GM23338 (cell line): Measurements from ENCODE around the gene VTA1. TPM values are rescaled to one million over a fixed set of nuclear protein-coding genes. Genes with fewer than 3 reads are reported as not detected.
"Not testable (repeated sequence)": the region's sequence is repeated elsewhere in the genome, so short reads cannot be mapped to it uniquely, and the experiment has no call there.

Source experiments
- ATAC-seq: fragments of 200-7000 bp; cut with Tn5 transposase; 3 replicates; pipeline ENCODE4 v1.9.1; 2020
- DNase-seq: peaks from one replicate; pipeline ENCODE4 v3.0.0-alpha.2; 2015; ENCODE audit warnings: low spot score
- H2AFZ ChIP-seq: fragments of 200-600 bp; sonication (generic); 2 replicates; pipeline ENCODE4 v1.8.0; 2016; ENCODE audit warnings: antibody characterized with exemption, mild to moderate bottlenecking, moderate library complexity
- H3F3A ChIP-seq: fragments of 200-600 bp; sonication (generic); replicated peaks from 2 replicates; pipeline ENCODE4 v1.8.0; 2017; ENCODE audit warnings: antibody characterized with exemption, mixed run types, low read depth
- H3K27ac ChIP-seq: fragments of 200-600 bp; sonication (generic); 2 replicates; pipeline ENCODE4 v1.6.1; 2016; ENCODE audit warnings: low read depth
- H3K27me3 ChIP-seq: fragments of 200-600 bp; sonication (generic); 2 replicates; pipeline ENCODE4 v1.8.0; 2016; ENCODE audit warnings: mild to moderate bottlenecking, mixed run types, moderate library complexity; ENCODE audit not compliant: insufficient read depth
- H3K36me3 ChIP-seq: fragments of 200-600 bp; sonication (generic); 2 replicates; pipeline ENCODE4 v1.8.0; 2016; ENCODE audit warnings: mild to moderate bottlenecking; ENCODE audit not compliant: insufficient read depth
- H3K4me1 ChIP-seq: fragments of 200-600 bp; sonication (generic); 2 replicates; pipeline ENCODE4 v1.8.0; 2016; ENCODE audit warnings: mild to moderate bottlenecking, moderate library complexity; ENCODE audit not compliant: insufficient read depth
- H3K4me2 ChIP-seq: fragments of 200-600 bp; sonication (generic); 2 replicates; pipeline ENCODE4 v1.7.1; 2017; ENCODE audit warnings: mixed run types
- H3K4me3 ChIP-seq: fragments of 200-600 bp; sonication (generic); 2 replicates; pipeline ENCODE4 v1.6.1; 2016; ENCODE audit warnings: mixed run types
- H3K79me2 ChIP-seq: fragments of 200-600 bp; sonication (generic); replicated peaks from 2 replicates; pipeline ENCODE4 v1.8.0; 2017; ENCODE audit warnings: mild to moderate bottlenecking; ENCODE audit not compliant: insufficient read depth
- H3K9me2 ChIP-seq: fragments of 200-600 bp; sonication (generic); 2 replicates; pipeline ENCODE4 v1.8.0; 2017; ENCODE audit not compliant: insufficient read depth
- H4K20me1 ChIP-seq: fragments of 200-600 bp; sonication (generic); replicated peaks from 2 replicates; pipeline ENCODE4 v1.8.0; 2017; ENCODE audit warnings: mild to moderate bottlenecking; ENCODE audit not compliant: insufficient read depth
- H3K27ac Mint-ChIP-seq: 2 replicates; pipeline ENCODE4 v1.8.0; 2020; ENCODE audit warnings: inconsistent platforms, mild to moderate bottlenecking, moderate library complexity, mixed read lengths
- H3K27me3 Mint-ChIP-seq: 3 replicates; pipeline ENCODE4 v1.8.0; 2022; ENCODE audit warnings: low read depth, mild to moderate bottlenecking, moderate library complexity, mixed read lengths, inconsistent platforms; ENCODE audit not compliant: insufficient read depth, poor library complexity
- H3K36me3 Mint-ChIP-seq: 3 replicates; pipeline ENCODE4 v1.8.0; 2021; ENCODE audit warnings: low read depth, mild to moderate bottlenecking, inconsistent platforms, moderate library complexity, mixed read lengths
- H3K4me1 Mint-ChIP-seq: 3 replicates; pipeline ENCODE4 v1.8.0; 2020; ENCODE audit warnings: mild to moderate bottlenecking, inconsistent platforms, mixed read lengths
- H3K4me3 Mint-ChIP-seq: 3 replicates; pipeline ENCODE4 v1.8.0; 2021; ENCODE audit warnings: moderate library complexity, mild to moderate bottlenecking, inconsistent platforms, mixed read lengths
- H3K9me3 Mint-ChIP-seq: 3 replicates; pipeline ENCODE4 v1.8.0; 2020; ENCODE audit warnings: moderate library complexity, mild to moderate bottlenecking, inconsistent platforms, mixed read lengths
- CREB1 ChIP-seq: fragments of 250-450 bp; sonication (Bioruptor Pico); IDR thresholded peaks from 2 replicates; pipeline ENCODE4 v1.5.0; 2020; ENCODE audit warnings: low read depth, mild to moderate bottlenecking, moderate library complexity
- JUNB ChIP-seq: IDR thresholded peaks from one replicate; pipeline ENCODE4 v1.6.1; 2016; ENCODE audit warnings: antibody characterized with exemption; ENCODE audit not compliant: unreplicated experiment
- NANOG ChIP-seq: IDR thresholded peaks from 2 replicates; pipeline ENCODE4 v1.6.1; 2016; ENCODE audit warnings: antibody characterized with exemption, borderline replicate concordance
- POLR2AphosphoS5 ChIP-seq: IDR thresholded peaks from 2 replicates; pipeline ENCODE4 v1.6.1; 2016; ENCODE audit warnings: antibody characterized with exemption, low read depth
- STAT1 ChIP-seq: IDR thresholded peaks from one replicate; pipeline ENCODE4 v1.6.1; 2016; ENCODE audit warnings: antibody characterized with exemption; ENCODE audit not compliant: unreplicated experiment
- ZNF114 ChIP-seq: fragments of 250-450 bp; sonication (Bioruptor Pico); IDR thresholded peaks from 2 replicates; pipeline ENCODE4 v1.5.0; 2020; ENCODE audit warnings: mild to moderate bottlenecking, moderate library complexity
- ZNF331 ChIP-seq: fragments of 250-450 bp; sonication (Bioruptor Pico); IDR thresholded peaks from 2 replicates; pipeline ENCODE4 v1.5.0; 2020; ENCODE audit warnings: low read depth, mild to moderate bottlenecking, moderate library complexity
- polyA plus RNA-seq: library from polyadenylated mRNA; unstranded; fragments of >200 nt; fragmentation: Nextera tagmentation; extraction: Ambion mirVana; gene quantifications from 2 replicates; pipeline ENCODE4 v1.2.1, GENCODE V29; 2016
- total RNA-seq: library from RNA; depleted of rRNA; stranded (reverse); fragments of >200 nt; shearing (Covaris generic); gene quantifications from 2 replicates; pipeline ENCODE4 v1.2.3, GENCODE V29; 2014
- TF ChIP-seq, protein P1 (sequence below): IDR thresholded peaks from one replicate; pipeline ENCODE4 v1.6.1; 2018; ENCODE audit warnings: antibody characterized with exemption; ENCODE audit not compliant: unreplicated experiment
- TF ChIP-seq, protein P2 (sequence below), 2 experiments: fragments of 200-600 bp in 1 of 2; sonication (generic) in 1 of 2; conservative IDR thresholded peaks; 2 replicates each; pipeline versions ENCODE4 v1.5.1 to v1.6.1; 2016 to 2017; ENCODE audit warnings: antibody characterized with exemption in 2 of 2, low read depth in 2 of 2, mild to moderate bottlenecking in 2 of 2, moderate library complexity in 1 of 2
- TF ChIP-seq, protein P3 (sequence below): IDR thresholded peaks from 2 replicates; pipeline ENCODE4 v1.6.1; 2016; ENCODE audit warnings: antibody characterized with exemption

The VTA1 gene
- total and polyA plus RNA-seq, 2 experiments from 2014 or later: 102 to 104 TPM

DNA sequence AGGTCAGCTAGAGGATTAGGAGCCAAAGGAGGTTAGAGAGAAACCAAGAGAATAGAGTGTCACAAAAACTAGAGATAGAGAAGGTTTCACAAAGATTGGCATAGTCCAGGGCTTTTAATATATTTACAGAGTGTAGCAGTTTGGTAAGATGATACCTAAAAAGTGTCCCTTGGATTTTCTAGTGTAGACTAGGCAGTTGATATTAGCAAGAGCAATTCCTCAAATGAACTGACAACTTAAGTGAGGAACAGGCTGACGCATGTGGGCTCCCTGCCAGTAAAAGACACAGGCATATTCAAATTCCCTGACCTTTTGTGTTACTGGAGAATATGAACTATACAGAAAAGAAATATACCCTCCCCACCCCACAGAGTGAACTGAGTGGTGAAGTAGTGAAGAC is 40.1 kb downstream of the VTA1 start (continued):
- TF ChIP-seq, protein P1, sequence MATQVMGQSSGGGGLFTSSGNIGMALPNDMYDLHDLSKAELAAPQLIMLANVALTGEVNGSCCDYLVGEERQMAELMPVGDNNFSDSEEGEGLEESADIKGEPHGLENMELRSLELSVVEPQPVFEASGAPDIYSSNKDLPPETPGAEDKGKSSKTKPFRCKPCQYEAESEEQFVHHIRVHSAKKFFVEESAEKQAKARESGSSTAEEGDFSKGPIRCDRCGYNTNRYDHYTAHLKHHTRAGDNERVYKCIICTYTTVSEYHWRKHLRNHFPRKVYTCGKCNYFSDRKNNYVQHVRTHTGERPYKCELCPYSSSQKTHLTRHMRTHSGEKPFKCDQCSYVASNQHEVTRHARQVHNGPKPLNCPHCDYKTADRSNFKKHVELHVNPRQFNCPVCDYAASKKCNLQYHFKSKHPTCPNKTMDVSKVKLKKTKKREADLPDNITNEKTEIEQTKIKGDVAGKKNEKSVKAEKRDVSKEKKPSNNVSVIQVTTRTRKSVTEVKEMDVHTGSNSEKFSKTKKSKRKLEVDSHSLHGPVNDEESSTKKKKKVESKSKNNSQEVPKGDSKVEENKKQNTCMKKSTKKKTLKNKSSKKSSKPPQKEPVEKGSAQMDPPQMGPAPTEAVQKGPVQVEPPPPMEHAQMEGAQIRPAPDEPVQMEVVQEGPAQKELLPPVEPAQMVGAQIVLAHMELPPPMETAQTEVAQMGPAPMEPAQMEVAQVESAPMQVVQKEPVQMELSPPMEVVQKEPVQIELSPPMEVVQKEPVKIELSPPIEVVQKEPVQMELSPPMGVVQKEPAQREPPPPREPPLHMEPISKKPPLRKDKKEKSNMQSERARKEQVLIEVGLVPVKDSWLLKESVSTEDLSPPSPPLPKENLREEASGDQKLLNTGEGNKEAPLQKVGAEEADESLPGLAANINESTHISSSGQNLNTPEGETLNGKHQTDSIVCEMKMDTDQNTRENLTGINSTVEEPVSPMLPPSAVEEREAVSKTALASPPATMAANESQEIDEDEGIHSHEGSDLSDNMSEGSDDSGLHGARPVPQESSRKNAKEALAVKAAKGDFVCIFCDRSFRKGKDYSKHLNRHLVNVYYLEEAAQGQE: no peak
- TF ChIP-seq ZNF114 (CRISPR knock-in tag) (no peak), POLR2AphosphoS5 (no peak), ZNF331 (CRISPR knock-in tag) (no peak)

DNA sequence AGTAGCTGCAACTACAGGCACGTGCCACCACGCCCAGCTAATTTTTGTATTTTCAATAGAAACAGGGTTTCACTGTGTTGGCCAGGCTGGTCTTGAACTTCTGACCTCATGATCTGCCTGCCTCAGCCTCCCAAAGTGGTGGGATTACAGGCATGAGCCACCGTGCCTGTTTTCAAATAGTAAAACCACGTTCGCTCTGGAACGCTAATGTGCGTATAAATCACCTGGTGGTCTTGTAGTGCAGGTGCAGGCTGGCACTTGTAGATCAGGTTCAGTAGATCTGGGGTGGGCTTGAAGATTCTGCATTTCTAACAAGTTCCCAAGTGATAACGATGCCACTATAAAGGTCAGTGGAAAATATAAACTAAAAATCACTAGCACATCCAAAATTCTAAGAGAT is 41.3 kb downstream of the VTA1 start:
- H3K36me3 ChIP-seq, H4K20me1 ChIP-seq, H3K4me3 Mint-ChIP-seq, H3K4me1 Mint-ChIP-seq, H3F3A ChIP-seq, H3K4me2 ChIP-seq, H3K27me3 Mint-ChIP-seq, H3K27ac Mint-ChIP-seq, H3K9me2 ChIP-seq, H3K79me2 ChIP-seq, H2AFZ ChIP-seq, H3K27ac ChIP-seq, H3K9me3 Mint-ChIP-seq, H3K4me3 ChIP-seq, H3K27me3 ChIP-seq, H3K4me1 ChIP-seq: not testable (repeated sequence)
- TF ChIP-seq, protein P2, sequence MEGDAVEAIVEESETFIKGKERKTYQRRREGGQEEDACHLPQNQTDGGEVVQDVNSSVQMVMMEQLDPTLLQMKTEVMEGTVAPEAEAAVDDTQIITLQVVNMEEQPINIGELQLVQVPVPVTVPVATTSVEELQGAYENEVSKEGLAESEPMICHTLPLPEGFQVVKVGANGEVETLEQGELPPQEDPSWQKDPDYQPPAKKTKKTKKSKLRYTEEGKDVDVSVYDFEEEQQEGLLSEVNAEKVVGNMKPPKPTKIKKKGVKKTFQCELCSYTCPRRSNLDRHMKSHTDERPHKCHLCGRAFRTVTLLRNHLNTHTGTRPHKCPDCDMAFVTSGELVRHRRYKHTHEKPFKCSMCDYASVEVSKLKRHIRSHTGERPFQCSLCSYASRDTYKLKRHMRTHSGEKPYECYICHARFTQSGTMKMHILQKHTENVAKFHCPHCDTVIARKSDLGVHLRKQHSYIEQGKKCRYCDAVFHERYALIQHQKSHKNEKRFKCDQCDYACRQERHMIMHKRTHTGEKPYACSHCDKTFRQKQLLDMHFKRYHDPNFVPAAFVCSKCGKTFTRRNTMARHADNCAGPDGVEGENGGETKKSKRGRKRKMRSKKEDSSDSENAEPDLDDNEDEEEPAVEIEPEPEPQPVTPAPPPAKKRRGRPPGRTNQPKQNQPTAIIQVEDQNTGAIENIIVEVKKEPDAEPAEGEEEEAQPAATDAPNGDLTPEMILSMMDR (conservative IDR thresholded peaks at IDR 0.05; ENCODE audit: low read depth in 2 of 2): peak; percentile 29 to 59
- ATAC-seq (peak; percentile 72), DNase-seq (peak; percentile 64)
- H3K36me3 Mint-ChIP-seq: peaks cover 13% of the 10 kb centered on the region; the same call in 2 of the 3 replicates

DNA sequence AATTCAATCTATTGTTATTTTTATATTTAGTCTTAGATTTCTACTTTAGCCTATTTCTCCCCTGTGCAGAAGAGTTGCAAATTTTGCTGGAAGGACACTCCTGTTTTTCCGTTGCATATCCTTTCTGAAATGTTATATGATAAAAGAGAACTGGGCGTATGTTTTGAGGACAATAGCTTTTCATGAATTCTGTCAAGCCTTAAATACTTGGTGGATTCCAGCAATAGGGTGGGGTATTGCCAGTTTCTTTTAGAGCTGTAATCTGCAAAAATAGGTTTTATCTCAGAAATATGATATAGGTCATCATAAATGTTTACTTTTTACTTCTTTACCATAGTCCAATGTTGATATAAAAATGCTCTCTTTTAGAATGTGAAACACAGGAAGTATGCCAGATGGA is 42.0 kb downstream of the VTA1 start:
- Histone ChIP-seq H3K79me2 (peaks cover 4% of the 10 kb centered on the region), H3K4me3 (no peak overlapping the region), H3F3A (no peaks in the 10 kb centered on the region), H3K36me3 (0 out of 2 replicates have a peak, but pooled peaks cover 8% of the 10 kb centered on the region), H3K4me1 (no peaks in the 10 kb centered on the region), H3K27me3 (no peaks in the 10 kb centered on the region), H3K4me2 (no peak overlapping the region), H3K9me2 (no peaks in the 10 kb centered on the region), H2AFZ (no peak overlapping the region), H4K20me1 (no peaks in the 10 kb centered on the region), H3K27ac (no peak overlapping the region)
- ATAC-seq (no peak), DNase-seq (no peak)
- H3K27ac Mint-ChIP-seq: no peak overlapping the region
- no peaks in the 10 kb centered on the region for H3K27me3 Mint-ChIP-seq
- no peaks in the 10 kb centered on the region for H3K9me3 Mint-ChIP-seq
- peaks cover 13% of the 10 kb centered on the region; the same call in 2 of the 3 replicates for H3K36me3 Mint-ChIP-seq
- no peaks in the 10 kb centered on the region; the same call in 2 of the 3 replicates for H3K4me1 Mint-ChIP-seq
- H3K4me3 Mint-ChIP-seq: no peak overlapping the region
- no peak for TF ChIP-seq NANOG
- TF ChIP-seq, protein P1: no peak
- TF ChIP-seq STAT1: no peak
- TF ChIP-seq JUNB: no peak
- TF ChIP-seq, protein P3, sequence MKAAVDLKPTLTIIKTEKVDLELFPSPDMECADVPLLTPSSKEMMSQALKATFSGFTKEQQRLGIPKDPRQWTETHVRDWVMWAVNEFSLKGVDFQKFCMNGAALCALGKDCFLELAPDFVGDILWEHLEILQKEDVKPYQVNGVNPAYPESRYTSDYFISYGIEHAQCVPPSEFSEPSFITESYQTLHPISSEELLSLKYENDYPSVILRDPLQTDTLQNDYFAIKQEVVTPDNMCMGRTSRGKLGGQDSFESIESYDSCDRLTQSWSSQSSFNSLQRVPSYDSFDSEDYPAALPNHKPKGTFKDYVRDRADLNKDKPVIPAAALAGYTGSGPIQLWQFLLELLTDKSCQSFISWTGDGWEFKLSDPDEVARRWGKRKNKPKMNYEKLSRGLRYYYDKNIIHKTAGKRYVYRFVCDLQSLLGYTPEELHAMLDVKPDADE: no peak
- no peak for TF ChIP-seq CREB1
